Stimulated activated CD4-positive, alpha-beta T cell treated with anti-CD3 and anti-CD28 coated beads, Interleukin-12 subunit alpha, Interleukin-12 subunit beta, amount 100 ng/mL, for 48 hours (primary cell): Measurements from ENCODE around the gene HM13.
A peak's percentile ranks its signal among the peaks of the same experiment; 100 is the strongest.
"Not testable (repeated sequence)": the region's sequence is repeated elsewhere in the genome, so short reads cannot be mapped to it uniquely, and the experiment has no call there.

ENCODE experiments used
- DNase-seq, 3 donors: peaks; one replicate each; pipeline ENCODE4 v3.0.0-alpha.2; 2020; ENCODE audit warnings: low read depth in 2 of 3, low spot score in 1 of 3

The HM13 gene

GRCh38 chr20:31587545-31588389 lies 73.5 kb downstream of the HM13 start:
- no peak for DNase-seq

- DNase-seq: no peak
Measured at GRCh38 chr20:31590717-31591225, 76.5 kb downstream of the HM13 start.

GRCh38 chr20:31593221-31594001 lies 79.2 kb downstream of the HM13 start:
- DNase-seq: no peak

DNA sequence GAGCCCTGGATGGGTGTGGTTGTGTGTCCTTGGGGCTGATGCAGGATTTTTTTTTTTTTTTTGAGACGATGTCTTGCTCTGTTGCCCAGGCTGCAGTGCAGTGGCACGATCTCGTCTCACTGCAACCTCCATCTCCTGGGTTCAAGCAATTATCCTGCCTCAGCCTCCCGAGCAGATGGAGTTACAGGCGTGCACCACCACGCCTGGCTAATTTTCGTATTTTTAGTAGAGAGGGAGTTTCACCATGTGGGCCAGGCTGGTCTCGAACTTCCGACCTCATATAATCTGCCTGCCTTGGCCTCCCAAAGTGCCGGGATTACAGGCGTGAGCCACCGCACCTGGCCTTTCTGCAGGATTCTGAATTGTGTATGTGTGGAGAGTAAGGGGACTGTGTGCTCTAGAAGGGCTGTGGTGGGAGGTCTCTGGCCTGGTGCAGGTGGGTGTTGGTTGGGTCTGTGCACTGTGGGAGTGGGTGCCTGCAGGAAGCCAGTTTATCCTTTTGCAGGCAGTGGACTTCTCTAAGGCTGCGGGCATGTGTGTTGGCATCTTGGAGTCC lies 79.8 kb downstream of the HM13 start:
- DNase-seq: no peak

DNA sequence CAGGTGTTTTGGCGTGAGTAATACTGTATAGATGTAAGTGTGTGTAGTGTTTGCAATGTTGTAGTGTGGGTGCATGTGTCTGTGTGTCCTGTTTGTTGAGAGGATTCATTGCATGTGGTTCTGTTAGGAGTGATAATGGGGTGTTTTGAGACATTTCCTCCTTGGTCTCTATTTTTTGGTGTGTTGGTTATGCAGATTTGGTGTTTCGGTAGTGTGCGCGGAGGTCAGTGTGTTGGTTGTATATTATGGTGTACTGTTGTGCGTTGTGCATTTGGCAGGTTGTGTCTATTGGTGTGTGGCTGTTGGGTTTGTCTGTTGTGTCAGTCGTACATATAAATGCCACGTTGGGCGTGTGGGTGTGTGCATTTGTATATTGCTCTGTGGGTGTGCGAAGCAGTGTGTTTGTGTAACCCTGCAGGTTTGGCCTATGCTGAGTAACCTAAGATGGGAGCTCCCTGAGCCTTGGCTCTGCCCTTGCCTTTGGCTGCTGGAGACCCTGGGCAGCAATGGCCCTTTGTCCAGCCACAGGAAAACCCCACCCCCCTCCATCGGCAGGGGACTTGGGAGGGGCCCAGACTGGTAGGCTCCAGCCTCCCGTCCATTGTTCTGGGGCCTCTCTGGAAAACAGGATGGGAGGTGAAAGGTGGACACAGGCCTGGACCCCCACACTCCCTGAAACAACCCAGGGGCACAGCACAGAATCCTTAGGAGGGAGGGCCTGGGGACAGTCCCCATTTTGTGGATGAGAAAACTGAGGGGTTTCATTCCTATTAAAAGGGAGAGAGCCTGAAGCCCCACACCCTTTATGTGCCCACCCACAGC lies 80.5 kb downstream of the HM13 start:
- DNase-seq: no peak

GRCh38 chr20:31595380-31595653 lies 81.1 kb downstream of the HM13 start:
- DNase-seq: no peak

- DNase-seq: no peak
Measured at GRCh38 chr20:31595654-31596411, 81.6 kb downstream of the HM13 start.

GRCh38 chr20:31596412-31596715 lies 82.1 kb downstream of the HM13 start:
- DNase-seq: not testable (repeated sequence)

GRCh38 chr20:31596831-31597480 lies 82.7 kb downstream of the HM13 start:
- no peak for DNase-seq

DNA sequence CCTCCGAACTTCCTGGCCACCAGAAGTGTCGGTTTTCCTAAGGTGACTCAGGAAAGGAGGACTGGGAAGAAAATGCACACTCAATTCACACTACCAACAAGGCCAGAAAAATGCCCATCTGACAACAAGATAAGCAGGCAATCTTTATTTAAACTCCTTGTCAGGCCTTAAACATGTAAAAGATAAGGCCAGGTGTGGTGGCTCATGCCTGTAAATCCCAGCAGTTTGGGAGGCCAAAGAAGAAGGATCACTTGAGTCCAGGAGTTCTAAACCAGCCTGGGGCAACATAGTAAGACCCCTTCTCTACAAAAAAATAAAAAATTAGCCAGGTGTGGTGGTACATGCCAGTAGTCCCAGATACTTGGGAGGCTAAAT lies 83.2 kb downstream of the HM13 start:
- no peak for DNase-seq

- DNase-seq: no peak
Measured at GRCh38 chr20:31602431-31602778, 88.2 kb downstream of the HM13 start.

DNA sequence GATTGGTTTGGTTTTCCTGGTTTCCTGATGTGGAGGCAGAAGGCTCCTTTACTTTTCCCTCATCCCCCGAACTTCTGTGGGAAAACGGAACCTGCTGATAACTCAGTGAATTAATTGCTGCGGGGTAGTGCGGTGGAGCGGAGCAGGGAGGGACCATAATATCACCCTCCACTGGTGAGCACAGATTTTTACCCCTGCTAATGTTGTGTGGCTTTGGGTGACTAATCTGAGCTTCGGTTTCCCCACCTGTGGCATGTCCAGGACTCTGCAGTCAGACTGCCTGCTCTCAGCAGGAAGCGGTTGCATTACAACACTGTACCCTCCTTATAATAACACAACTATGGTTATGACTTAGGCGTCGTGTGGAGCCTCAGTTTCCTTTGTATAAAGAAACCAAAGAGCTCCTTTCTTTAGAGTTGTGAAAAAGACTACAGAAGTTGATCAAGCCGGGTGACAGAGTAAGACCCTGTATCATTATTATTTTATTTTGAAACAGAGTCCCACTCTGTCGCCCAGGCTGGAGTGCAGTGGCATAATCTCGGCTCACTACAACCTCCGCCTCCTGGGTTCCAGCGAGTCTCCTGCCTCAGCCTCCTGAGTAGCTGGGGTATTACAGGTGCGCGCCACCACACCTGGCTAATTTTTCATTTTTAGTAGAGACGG lies 88.7 kb downstream of the HM13 start:
- DNase-seq: peak; percentile 40 to 53 (median 42)

GRCh38 chr20:31603822-31604566 lies 89.8 kb downstream of the HM13 start:
- peak; percentile 52 to 72 (median 59) for DNase-seq

GRCh38 chr20:31604567-31605030 lies 90.4 kb downstream of the HM13 start:
- no peak for DNase-seq

- DNase-seq: peak; percentile 74 to 83 (median 82)
Measured at GRCh38 chr20:31605031-31605901, 91.0 kb downstream of the HM13 start, which contains the start of gene ID1. TSS of gene ID1 (plus strand) at chr20:31605289. CDS start at chr20:31605388, 99 bp downstream.

GRCh38 chr20:31605902-31606803 lies 91.9 kb downstream of the HM13 start:
- DNase-seq: no peak
